Activated CD4-positive, alpha-beta T cell treated with anti-CD3 and anti-CD28 coated beads, Interleukin-2, amount 50 U/mL, for 16 hours (primary cell): ENCODE measurements around the gene CYP26A1.
A peak's percentile ranks its signal among the peaks of the same experiment; 100 is the strongest.

ENCODE experiments used
- DNase-seq: peaks from one replicate; pipeline ENCODE4 v3.0.0-alpha.2; 2020

The CYP26A1 gene, protein sequence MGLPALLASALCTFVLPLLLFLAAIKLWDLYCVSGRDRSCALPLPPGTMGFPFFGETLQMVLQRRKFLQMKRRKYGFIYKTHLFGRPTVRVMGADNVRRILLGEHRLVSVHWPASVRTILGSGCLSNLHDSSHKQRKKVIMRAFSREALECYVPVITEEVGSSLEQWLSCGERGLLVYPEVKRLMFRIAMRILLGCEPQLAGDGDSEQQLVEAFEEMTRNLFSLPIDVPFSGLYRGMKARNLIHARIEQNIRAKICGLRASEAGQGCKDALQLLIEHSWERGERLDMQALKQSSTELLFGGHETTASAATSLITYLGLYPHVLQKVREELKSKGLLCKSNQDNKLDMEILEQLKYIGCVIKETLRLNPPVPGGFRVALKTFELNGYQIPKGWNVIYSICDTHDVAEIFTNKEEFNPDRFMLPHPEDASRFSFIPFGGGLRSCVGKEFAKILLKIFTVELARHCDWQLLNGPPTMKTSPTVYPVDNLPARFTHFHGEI

GRCh38 chr10:93073539-93074146 lies at the start of gene CYP26A1:
Gene CYP26A1, plus strand, starts transcription at chr10:93073893. Its CDS starts 42 bp downstream, at chr10:93073935.
- DNase-seq = no peak

GRCh38 chr10:93026072-93026471 lies 47.6 kb upstream of the CYP26A1 start:
- DNase-seq = no peak

DNA sequence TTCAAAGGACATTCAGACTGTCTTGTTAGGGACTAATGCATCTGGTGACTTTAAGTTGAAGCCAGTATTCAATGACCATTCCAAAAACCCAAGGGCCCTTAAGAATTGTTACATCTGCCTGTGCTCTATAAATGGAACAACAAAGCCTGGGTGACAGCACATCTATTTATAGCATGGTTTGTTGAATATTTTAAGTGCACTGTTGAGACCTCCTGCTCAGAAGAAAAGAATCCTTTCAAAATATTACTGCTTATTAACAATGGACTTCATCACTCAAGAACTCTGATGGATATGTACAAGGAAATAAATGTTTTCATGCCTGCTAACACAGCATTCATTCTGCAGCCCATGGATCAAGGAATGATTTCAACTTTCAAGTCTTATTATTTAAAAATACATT lies 46.2 kb upstream of the CYP26A1 start:
- no peak for DNase-seq

GRCh38 chr10:93028883-93029282 lies 44.8 kb upstream of the CYP26A1 start:
- DNase-seq = no peak

GRCh38 chr10:93030409-93030808 lies 43.3 kb upstream of the CYP26A1 start:
- no peak for DNase-seq

GRCh38 chr10:93032105-93032808 lies 41.4 kb upstream of the CYP26A1 start:
- no peak for DNase-seq

- DNase-seq = no peak
Measured at GRCh38 chr10:93032809-93033137, 40.9 kb upstream of the CYP26A1 start.

- no peak for DNase-seq
Measured at GRCh38 chr10:93034426-93034825, 39.3 kb upstream of the CYP26A1 start.

- no peak for DNase-seq
Measured at GRCh38 chr10:93039110-93039509, 34.6 kb upstream of the CYP26A1 start.

DNA sequence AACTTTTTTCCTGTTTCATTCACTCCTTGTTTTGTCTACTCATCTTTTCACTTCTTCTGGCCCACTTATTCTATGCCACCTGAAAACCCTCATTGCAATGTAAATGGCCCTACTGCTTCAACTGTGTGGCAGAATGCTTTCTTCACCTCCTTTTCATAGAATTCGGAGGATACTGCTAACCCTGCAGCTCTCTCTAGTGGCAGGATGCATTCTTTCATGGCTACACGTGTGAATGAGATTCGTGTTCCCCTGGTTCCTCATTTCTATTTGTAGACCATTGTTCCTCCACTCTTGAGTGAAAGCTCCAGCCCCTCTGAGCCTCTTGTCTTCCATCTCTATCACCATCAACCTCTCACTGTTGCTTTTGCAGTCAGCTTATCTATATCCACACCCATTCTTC lies 34.0 kb upstream of the CYP26A1 start:
- no peak for DNase-seq

DNA sequence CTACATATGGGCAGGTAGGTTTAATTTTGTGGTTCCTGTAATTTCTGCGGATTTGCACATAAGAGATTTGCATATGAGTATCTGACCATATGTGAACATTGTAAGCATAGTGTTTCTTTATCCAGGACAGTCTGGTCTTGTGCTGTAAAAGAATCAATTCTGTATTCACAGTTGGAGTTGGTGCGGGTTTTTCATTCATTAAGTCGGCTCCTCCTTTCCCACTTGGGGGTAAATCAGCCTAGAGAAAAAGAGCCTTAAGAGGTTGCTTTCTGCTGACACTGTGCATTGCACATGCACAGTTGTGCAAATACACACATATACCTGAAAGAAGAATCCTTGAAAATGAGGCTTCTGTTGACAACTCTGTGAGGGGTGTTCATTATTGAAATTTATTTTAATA lies 19.2 kb upstream of the CYP26A1 start:
- no peak for DNase-seq

- no peak for DNase-seq
Measured at GRCh38 chr10:93058139-93058538, 15.6 kb upstream of the CYP26A1 start.

DNA sequence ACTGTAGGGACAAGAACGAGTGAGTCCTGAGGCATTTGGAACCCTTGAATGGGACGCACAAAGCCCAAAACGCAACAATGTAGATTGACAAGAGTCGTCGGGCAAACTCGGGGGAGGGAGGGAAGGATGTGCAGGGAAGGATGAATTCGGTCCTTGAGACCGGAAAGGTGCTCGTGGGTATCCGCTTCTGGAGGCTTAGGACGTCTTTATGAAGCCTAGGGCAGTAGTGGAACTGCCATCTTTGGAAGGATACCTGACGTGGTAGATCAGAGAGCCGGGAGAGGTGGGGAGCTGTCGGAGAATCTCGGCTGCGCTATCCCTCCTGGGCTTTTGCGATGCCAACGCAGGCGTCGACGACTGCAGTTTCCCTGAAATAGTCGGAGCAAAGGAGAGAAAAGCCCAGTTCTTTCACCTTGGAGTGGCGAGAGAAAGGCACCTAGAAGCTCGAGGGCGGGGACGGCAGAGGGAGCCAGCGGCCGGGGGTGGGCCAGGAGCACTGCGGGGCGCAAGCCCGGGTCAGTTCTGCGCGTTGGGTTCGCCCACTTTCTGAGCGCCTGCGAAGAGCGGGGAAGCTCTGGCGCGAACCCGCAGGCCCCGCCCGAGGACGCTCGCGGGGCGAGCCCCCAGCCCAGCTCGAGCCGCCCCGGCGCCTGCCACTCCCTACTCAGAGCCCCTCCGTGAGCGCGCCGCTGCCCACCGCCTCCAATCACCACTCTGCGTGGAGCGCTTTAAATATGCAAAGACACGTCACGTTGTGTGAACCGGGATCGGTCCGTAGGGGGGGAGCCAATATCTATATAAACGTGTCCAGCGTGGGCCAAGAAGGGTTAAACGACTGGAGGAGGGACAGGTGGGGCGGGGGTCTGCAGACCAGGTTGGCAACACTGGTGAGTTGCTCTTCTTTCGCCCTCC lies 13.5 kb upstream of the CYP26A1 start, which contains the start of gene CYP26C1:
Gene CYP26C1, plus strand, starts transcription at position 824 of the 912 bp plus-strand sequence. CDS start 466 bp downstream, outside the sequence.
- DNase-seq = no peak

DNA sequence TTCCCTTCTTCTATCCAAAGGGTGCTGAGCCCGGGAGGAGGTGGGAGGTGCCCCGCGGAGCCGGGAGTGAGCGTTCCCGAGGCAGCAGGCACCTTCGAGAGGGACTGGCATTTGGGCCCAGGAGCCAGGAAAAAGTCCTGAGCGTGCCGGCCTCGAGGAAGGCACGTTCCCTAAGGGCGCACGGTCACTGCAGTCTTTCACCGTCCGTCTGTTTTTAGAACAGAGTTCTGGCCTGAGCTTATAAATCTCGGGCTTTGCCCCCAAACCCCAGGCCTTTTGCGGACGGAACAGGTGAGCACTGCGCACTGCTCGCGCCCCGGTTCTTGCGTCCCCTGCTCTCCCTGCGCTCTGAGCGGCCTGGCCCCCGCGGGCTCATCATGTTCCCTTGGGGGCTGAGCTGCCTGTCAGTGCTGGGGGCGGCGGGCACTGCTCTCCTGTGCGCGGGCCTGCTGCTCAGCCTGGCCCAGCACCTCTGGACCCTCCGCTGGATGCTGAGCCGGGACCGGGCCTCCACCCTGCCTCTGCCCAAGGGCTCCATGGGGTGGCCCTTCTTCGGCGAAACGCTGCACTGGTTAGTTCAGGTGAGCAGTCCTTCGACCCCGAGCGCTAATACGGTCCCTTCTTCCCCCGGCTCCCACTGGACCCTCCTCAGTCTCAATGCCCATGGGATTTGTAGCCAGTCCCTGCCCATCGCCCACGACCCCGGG lies 12.7 kb upstream of the CYP26A1 start:
- no peak for DNase-seq

- no peak for DNase-seq
Measured at GRCh38 chr10:93061594-93062513, 11.8 kb upstream of the CYP26A1 start.

- DNase-seq = peak; percentile 54
Measured at GRCh38 chr10:93062514-93063143, 11.1 kb upstream of the CYP26A1 start.

GRCh38 chr10:93063144-93063976 lies 10.3 kb upstream of the CYP26A1 start:
- no peak for DNase-seq

GRCh38 chr10:93063977-93064660 lies 9.6 kb upstream of the CYP26A1 start:
- no peak for DNase-seq
